H1 (cell line): ENCODE measurements around the gene SUSD6. TPM values are rescaled to one million over a fixed set of nuclear protein-coding genes. Genes with fewer than 3 reads are reported as not detected.

Experiments used
- CTCF ChIA-PET: fragments of 300-600 bp; sonication (Branson Sonifier 250); formaldehyde crosslinking; loops from one replicate; lab custom pipeline; 2021; ENCODE audit not compliant: partially characterized antibody; lab: Charles Lee
- POLR2A ChIA-PET: fragments of 300-600 bp; sonication (Branson Sonifier 250); formaldehyde crosslinking; loops from one replicate; lab custom pipeline; 2021; ENCODE audit warnings: inconsistent platforms; ENCODE audit not compliant: partially characterized antibody; lab: Charles Lee
- DNase-seq, 2 experiments: peaks; one replicate each; pipeline versions ENCODE4 v3.0.0 to v3.0.0-alpha.2; 2010 to 2022; ENCODE audit warnings: low spot score in 2 of 2, low read depth in 1 of 2, mixed read lengths in 1 of 2
- FAIRE-seq: peaks from 2 replicates; lab custom pipeline; 2011; peaks lifted over from hg19 to GRCh38; lab: Jason Lieb, UNC
- H2AFZ ChIP-seq: 2 replicates; pipeline ENCODE4 v1.8.1; 2012; ENCODE audit warnings: low read length, inconsistent platforms
- H2AK5ac ChIP-seq: 2 replicates; pipeline ENCODE4 v1.6.1; 2013; ENCODE audit warnings: low read depth, low read length
- H2BK120ac ChIP-seq: replicated peaks from 2 replicates; pipeline ENCODE3; 2013; ENCODE audit warnings: low read depth, low read length, inconsistent platforms
- H2BK12ac ChIP-seq: 2 replicates; pipeline ENCODE4 v1.6.1; 2013; ENCODE audit warnings: low read depth, low read length
- H2BK15ac ChIP-seq: 2 replicates; pipeline ENCODE4 v1.6.1; 2013; ENCODE audit warnings: low read length
- H2BK20ac ChIP-seq: 2 replicates; pipeline ENCODE4 v1.6.1; 2013; ENCODE audit warnings: low read length
- H2BK5ac ChIP-seq: 2 replicates; pipeline ENCODE4 v1.6.1; 2013; ENCODE audit warnings: low read depth, low read length
- H3K14ac ChIP-seq: 2 replicates; pipeline ENCODE4 v1.6.1; 2013; ENCODE audit warnings: inconsistent platforms; ENCODE audit not compliant: insufficient read length
- H3K18ac ChIP-seq: 2 replicates; pipeline ENCODE4 v1.6.1; 2013; ENCODE audit warnings: low read length; ENCODE audit errors: extremely low read depth
- H3K23ac ChIP-seq: 2 replicates; pipeline ENCODE4 v1.6.1; 2013; ENCODE audit warnings: inconsistent platforms; ENCODE audit not compliant: insufficient read length
- H3K23me2 ChIP-seq: 2 replicates; pipeline ENCODE4 v1.6.1; 2013; ENCODE audit warnings: low read depth, low read length
- H3K27ac ChIP-seq: 2 replicates; pipeline ENCODE4 v1.6.1; 2011; ENCODE audit warnings: low read depth, low read length, inconsistent platforms
- H3K27me3 ChIP-seq, 4 experiments: replicated peaks in 1 of 4; 1 replicate in 1 of 4; 2 replicates in 3 of 4; pipeline versions ENCODE4 v1.6.1 to v1.8.1; 2011 to 2013; ENCODE audit warnings: low read length in 3 of 4, mild to moderate bottlenecking in 3 of 4, inconsistent platforms in 2 of 4, mixed read lengths in 2 of 4, moderate library complexity in 1 of 4; ENCODE audit not compliant: control insufficient read depth in 3 of 4, insufficient read depth in 3 of 4; ENCODE audit errors: extremely low read depth in 1 of 4
- H3K36me3 ChIP-seq, 4 experiments: 2 replicates each; pipeline versions ENCODE4 v1.6.1 to v1.8.1; 2011 to 2013; ENCODE audit warnings: mild to moderate bottlenecking in 4 of 4, low read length in 3 of 4, moderate library complexity in 2 of 4, control low read depth in 1 of 4, inconsistent platforms in 1 of 4; ENCODE audit not compliant: insufficient read depth in 4 of 4, control insufficient read depth in 2 of 4
- H3K4ac ChIP-seq: replicated peaks from 2 replicates; pipeline ENCODE3; 2013; ENCODE audit warnings: low read length, low read depth, mixed read lengths, inconsistent platforms; ENCODE audit not compliant: insufficient read length
- H3K4me1 ChIP-seq, 4 experiments: replicated peaks in 1 of 4; 1 replicate in 1 of 4; 2 replicates in 3 of 4; pipeline versions ENCODE4 v1.6.1 to v1.8.1; 2011 to 2013; ENCODE audit warnings: low read length in 3 of 4, inconsistent platforms in 2 of 4, mixed read lengths in 1 of 4; ENCODE audit not compliant: insufficient read depth in 4 of 4, control insufficient read depth in 3 of 4
- H3K4me2 ChIP-seq, 2 experiments: 2 replicates each; pipeline versions ENCODE4 v1.6.1 to v1.8.1; 2011 to 2013; ENCODE audit warnings: low read depth in 2 of 2, low read length in 2 of 2, control low read depth in 1 of 2, inconsistent platforms in 1 of 2, mild to moderate bottlenecking in 1 of 2; ENCODE audit not compliant: insufficient read depth in 1 of 2
- H3K4me3 ChIP-seq, 4 experiments: fragments of 200-600, 300-600 bp in 1 of 4; sonication (generic), shearing (Covaris generic), sonication (Bioruptor Twin) in 1 of 4; 2 replicates each; pipeline versions ENCODE4 v1.5.1 to v1.8.1; 2011 to 2016; ENCODE audit warnings: low read length in 4 of 4, low read depth in 3 of 4, control low read depth in 2 of 4, inconsistent platforms in 2 of 4, mild to moderate bottlenecking in 2 of 4, mixed read lengths in 1 of 4, moderate library complexity in 1 of 4; ENCODE audit not compliant: insufficient read depth in 2 of 4; ENCODE audit errors: extremely low read depth in 1 of 4
- H3K56ac ChIP-seq: replicated peaks from 2 replicates; pipeline ENCODE3; 2013; ENCODE audit warnings: low read depth, mild to moderate bottlenecking, mixed read lengths, low read length, inconsistent platforms; ENCODE audit not compliant: insufficient read length
- H3K79me1 ChIP-seq: 2 replicates; pipeline ENCODE4 v1.6.1; 2013; ENCODE audit warnings: low read depth, low read length, control low read depth
- H3K79me2 ChIP-seq, 2 experiments: 2 replicates each; pipeline versions ENCODE4 v1.6.1 to v1.8.1; 2012 to 2013; ENCODE audit warnings: low read length in 2 of 2, mild to moderate bottlenecking in 2 of 2, inconsistent platforms in 1 of 2; ENCODE audit not compliant: insufficient read depth in 2 of 2, control insufficient read depth in 1 of 2
- H3K9ac ChIP-seq, 4 experiments: replicated peaks in 1 of 4; 1 replicate in 1 of 4; 2 replicates in 3 of 4; pipeline versions ENCODE4 v1.6.1 to v1.8.1; 2011 to 2013; ENCODE audit warnings: low read depth in 3 of 4, low read length in 3 of 4, control low read depth in 2 of 4, mild to moderate bottlenecking in 2 of 4, moderate library complexity in 2 of 4, inconsistent platforms in 1 of 4; ENCODE audit errors: extremely low read depth in 1 of 4
- H3K9me3 ChIP-seq, 2 experiments: 2 replicates each; pipeline versions ENCODE4 v1.6.1 to v1.8.1; 2012 to 2013; ENCODE audit warnings: mild to moderate bottlenecking in 2 of 2, moderate library complexity in 2 of 2, control low read depth in 1 of 2, inconsistent platforms in 1 of 2, low read depth in 1 of 2, low read length in 1 of 2, mixed read lengths in 1 of 2; ENCODE audit not compliant: insufficient read depth in 2 of 2
- H4K20me1 ChIP-seq, 2 experiments: replicated peaks in 1 of 2; 2 replicates each; pipeline versions ENCODE3 to v1.8.1; 2011 to 2013; ENCODE audit warnings: inconsistent platforms in 2 of 2, low read length in 2 of 2, mild to moderate bottlenecking in 1 of 2; ENCODE audit not compliant: insufficient read depth in 2 of 2, control insufficient read depth in 1 of 2
- H4K5ac ChIP-seq: 2 replicates; pipeline ENCODE4 v1.6.1; 2013; ENCODE audit warnings: low read length, low read depth, mixed read lengths, inconsistent platforms; ENCODE audit not compliant: insufficient read length
- H4K8ac ChIP-seq: 2 replicates; pipeline ENCODE4 v1.8.0; 2013; ENCODE audit warnings: mild to moderate bottlenecking, moderate library complexity, low read length, inconsistent platforms; ENCODE audit not compliant: insufficient read depth; ENCODE audit errors: extremely low read depth
- H4K91ac ChIP-seq: replicated peaks from 2 replicates; pipeline ENCODE3; 2013; ENCODE audit warnings: low read length, mixed read lengths, inconsistent platforms; ENCODE audit not compliant: insufficient read length
- CEBPB ChIP-seq: IDR thresholded peaks from 2 replicates; pipeline ENCODE4 v1.6.1; 2012; ENCODE audit warnings: low read depth, low read length
- CHD1 ChIP-seq: IDR thresholded peaks from 2 replicates; pipeline ENCODE4 v1.6.1; 2012; ENCODE audit warnings: low read depth, low read length, improper control_type of control experiment
- HDAC2 ChIP-seq, 2 experiments: fragments of 300-600 bp in 1 of 2; sonication (generic) in 1 of 2; IDR thresholded peaks; 2 replicates each; pipeline ENCODE4 v1.6.1; 2011 to 2012; ENCODE audit warnings: low read depth in 2 of 2, low read length in 2 of 2, mild to moderate bottlenecking in 2 of 2, moderate library complexity in 2 of 2, borderline replicate concordance in 1 of 2, inconsistent platforms in 1 of 2
- JUND ChIP-seq: IDR thresholded peaks from 2 replicates; pipeline ENCODE4 v1.6.1; 2011; ENCODE audit warnings: mild to moderate bottlenecking, improper control_type of control experiment, low read length
- KDM4A ChIP-seq: IDR thresholded peaks from one replicate; pipeline ENCODE4 v1.7.1; 2012; ENCODE audit warnings: low read depth, mild to moderate bottlenecking, moderate library complexity, low read length, inconsistent platforms; ENCODE audit not compliant: severe bottlenecking
- RFX5 ChIP-seq: IDR thresholded peaks from 2 replicates; pipeline ENCODE4 v1.6.1; 2011; ENCODE audit warnings: low read depth, low read length, improper control_type of control experiment, borderline replicate concordance
- RNF2 ChIP-seq: fragments of 200-900, 300-1000 bp; sonication (generic); IDR thresholded peaks from 2 replicates; pipeline ENCODE4 v1.7.1; 2016; ENCODE audit warnings: borderline replicate concordance, low read depth, mild to moderate bottlenecking, antibody characterized with exemption, low read length; ENCODE audit not compliant: poor library complexity, severe bottlenecking; ENCODE audit errors: missing control alignments
- RXRA ChIP-seq: IDR thresholded peaks from 2 replicates; pipeline ENCODE4 v1.6.1; 2011; ENCODE audit warnings: low read depth, mild to moderate bottlenecking, low read length, moderate library complexity; ENCODE audit not compliant: insufficient read depth
- SIRT6 ChIP-seq: IDR thresholded peaks from one replicate; pipeline ENCODE4 v1.7.1; 2012; ENCODE audit warnings: low read length, inconsistent platforms
- SP1 ChIP-seq: IDR thresholded peaks from 2 replicates; pipeline ENCODE4 v1.6.1; 2011; ENCODE audit warnings: low read depth, low read length
- TAF7 ChIP-seq: optimal IDR thresholded peaks from 2 replicates; pipeline ENCODE3; 2011; ENCODE audit warnings: low read depth, mild to moderate bottlenecking, inconsistent platforms, low read length, moderate library complexity, borderline replicate concordance
- WGBS, 2 experiments: shearing (Covaris generic) in 1 of 2; methylation state at CpG; one replicate each; pipeline versions ENCODE4 v1.1.6 to v1.1.7; 2013 to 2015; ENCODE audit warnings: low lambda C conversion rate in 2 of 2, mixed read lengths in 2 of 2, inconsistent platforms in 1 of 2, low coverage in 1 of 2, missing lambda C conversion rate in 1 of 2; ENCODE audit not compliant: insufficient replicate concordance in 2 of 2, insufficient coverage in 1 of 2, insufficient read length in 1 of 2; ENCODE audit errors: extremely low coverage in 1 of 2, missing lambda C conversion rate in 1 of 2; 5-methylcytosine and 5-hydroxymethylcytosine counted together
- polyA plus RNA-seq, 7 experiments: library from polyadenylated mRNA; depleted of rRNA in 3 of 7; stranded (reverse) in 5 of 7; unstranded in 2 of 7; fragments of >200 nt in 5 of 7; fragments of 200-250 nt in 2 of 7; gene quantifications; 1 replicate in 5 of 7; 2 replicates in 1 of 7; 4 replicates in 1 of 7; pipeline versions ENCODE4 v1.2.1 to v1.2.3, GENCODE V29; 2011 to 2013; ENCODE audit warnings: missing spikeins in 2 of 7, mixed read lengths in 2 of 7
- total RNA-seq: library from RNA; stranded (reverse); fragmentation: NEBNext Ultra II Directional; extraction: Animal tissue kit (Norgen Biotek cat#: 25700); gene quantifications from 2 replicates; pipeline ENCODE4 v1.2.1, GENCODE V29; 2021
- TF ChIP-seq, protein P1 (sequence below): IDR thresholded peaks from 2 replicates; pipeline ENCODE4 v1.6.1; 2011; ENCODE audit warnings: low read length, improper control_type of control experiment

Gene SUSD6
- total and polyA plus RNA-seq, 2 of the 8 experiments (the other 6 are each of a cell fraction or from before 2014, with no cell fraction given), result 3.0 to 3.8 TPM

DNA sequence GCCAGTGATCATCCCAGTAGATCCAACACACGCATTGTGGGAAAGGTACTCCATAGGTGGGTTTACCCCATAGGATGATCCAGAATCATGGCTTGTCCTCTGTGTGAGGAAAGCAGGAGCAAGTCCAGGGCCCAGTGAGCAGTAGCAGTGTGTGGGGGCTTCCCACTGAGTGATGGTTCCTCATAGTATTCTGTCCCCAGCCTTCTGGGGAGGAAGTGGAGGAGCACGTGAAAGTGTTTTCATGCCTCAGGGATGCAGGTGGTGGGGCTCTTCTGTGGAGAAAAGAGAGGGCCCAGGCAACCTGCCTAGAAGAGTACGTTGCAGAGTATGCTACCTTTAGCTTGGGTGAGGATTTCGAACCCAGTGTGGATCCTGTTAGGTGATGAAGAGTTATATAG is 56.5 kb downstream of the SUSD6 start:
- Histone ChIP-seq H3K36me3 (no peaks in the 10 kb centered on the region; a peak in 1 of 8 replicates), H4K91ac (no peak overlapping the region), H3K27ac (no peak overlapping the region), H3K4me2 (no peak overlapping the region), H4K8ac (no peak overlapping the region), H3K56ac (no peak overlapping the region), H2BK120ac (no peak overlapping the region), H2BK5ac (no peak overlapping the region), H3K4me3 (no peak overlapping the region), H2BK12ac (no peak overlapping the region), H4K20me1 (no peaks in the 10 kb centered on the region), H3K14ac (no peak overlapping the region), H3K23me2 (no peaks in the 10 kb centered on the region), H2AK5ac (no peak overlapping the region), H3K79me2 (no peaks in the 10 kb centered on the region), H2BK15ac (no peak overlapping the region), H4K5ac (no peak overlapping the region), H2BK20ac (no peak overlapping the region), H3K9ac (no peak overlapping the region), H3K23ac (no peak overlapping the region), H3K4me1 (peaks cover 0 to 2% (median 0%) of the 10 kb centered on the region in 4 experiments; a peak in 1 of 7 replicates), H3K79me1 (0 out of 2 replicates have a peak, but pooled peaks cover 2% of the 10 kb centered on the region), H3K4ac (no peak overlapping the region), H3K9me3 (no peaks in the 10 kb centered on the region), H2AFZ (no peak overlapping the region), H3K18ac (no peak overlapping the region), H3K27me3 (no peaks in the 10 kb centered on the region)
- ChIA-PET CTCF (interaction anchor here (0.7 kb wide), 1 partner anchor 15 kb away, joined by 3 read pairs; no protein-coding TSS in a partner anchor), POLR2A (interaction anchor here (0.6 kb wide), 1 partner anchor 93 kb away, joined by 6 read pairs; the partner anchor contains the start of gene CCDC177)
- 73% methylated on average over 4 of the region's 4 CpGs; no CpG with 5 or more reads in 1 of the 2 experiments for WGBS, 2 experiments
- no peak for DNase-seq
- no peak for FAIRE-seq
- TF ChIP-seq RFX5, result no peak
- TF ChIP-seq CEBPB, result no peak
- no peak for TF ChIP-seq CHD1
- no peak for TF ChIP-seq JUND
- no peak for TF ChIP-seq SIRT6
- TF ChIP-seq, protein P1, sequence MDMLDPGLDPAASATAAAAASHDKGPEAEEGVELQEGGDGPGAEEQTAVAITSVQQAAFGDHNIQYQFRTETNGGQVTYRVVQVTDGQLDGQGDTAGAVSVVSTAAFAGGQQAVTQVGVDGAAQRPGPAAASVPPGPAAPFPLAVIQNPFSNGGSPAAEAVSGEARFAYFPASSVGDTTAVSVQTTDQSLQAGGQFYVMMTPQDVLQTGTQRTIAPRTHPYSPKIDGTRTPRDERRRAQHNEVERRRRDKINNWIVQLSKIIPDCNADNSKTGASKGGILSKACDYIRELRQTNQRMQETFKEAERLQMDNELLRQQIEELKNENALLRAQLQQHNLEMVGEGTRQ, result no peak
- no peak for TF ChIP-seq TAF7
- TF ChIP-seq HDAC2 (IDR thresholded peaks at IDR 0.05; ENCODE audit: borderline replicate concordance in 1 of 2, low read depth in 2 of 2, low read length in 2 of 2), result no peak
- TF ChIP-seq RNF2, result no peak
- TF ChIP-seq RXRA, result no peak
- no peak for TF ChIP-seq SP1
- TF ChIP-seq KDM4A, result no peak
